ENCODE results near the gene KLF7.

The KLF7 gene

GRCh38 chr2:207165121-207166038 is at the start of gene KLF7:
KLF7 (minus strand) TSS chr2:207165948; CDS start chr2:207165568, 380 bp downstream.
- no peaks in the 10 kb centered on the region for H3K36me3 ChIP-seq (ENCODE audit: low read length)
- H3K9me3 ChIP-seq (ENCODE audit: insufficient read depth, low read length): no peaks in the 10 kb centered on the region
- no peak within 1 kb of the TSS for H3K27ac ChIP-seq (ENCODE audit: low read depth, low read length)
- TF ChIP-seq CTCF (IDR thresholded peaks at IDR 0.05; ENCODE audit: insufficient read depth, low read length, poor library complexity, severe bottlenecking): no peak
- no peak for TF ChIP-seq EZH2phosphoT487 (conservative IDR thresholded peaks at IDR 0.05; ENCODE audit: low read length)
- no peaks in the 10 kb centered on the region for H3K27me3 ChIP-seq (ENCODE audit: low read length)
- no peak within 1 kb of the TSS for H3K4me3 ChIP-seq (ENCODE audit: insufficient read depth, low read length, poor library complexity, severe bottlenecking)
- no peaks in the 10 kb centered on the region for H3K79me2 ChIP-seq (ENCODE audit: insufficient read depth, low read length)
- H3F3A ChIP-seq (ENCODE audit: insufficient read depth): no peaks in the 10 kb centered on the region
- H3K9me2 ChIP-seq (replicated peaks; ENCODE audit: insufficient read depth, low read length): no peaks in the 10 kb centered on the region
- no peak within 1 kb of the TSS for H3K9ac ChIP-seq (ENCODE audit: low read length)
- H4K20me1 ChIP-seq (ENCODE audit: low read depth, low read length): no peaks in the 10 kb centered on the region
- H3K4me2 ChIP-seq (ENCODE audit: low read depth, low read length, poor library complexity, severe bottlenecking): no peak within 1 kb of the TSS
- H2AFZ ChIP-seq (ENCODE audit: low read depth, low read length, severe bottlenecking): no peak within 1 kb of the TSS

GRCh38 chr2:207215308-207215707 is 49.6 kb upstream of the KLF7 start:
- no peaks in the 10 kb centered on the region for H3K36me3 ChIP-seq (ENCODE audit: low read length)
- H3F3A ChIP-seq (ENCODE audit: insufficient read depth): no peaks in the 10 kb centered on the region
- H3K79me2 ChIP-seq (ENCODE audit: insufficient read depth, low read length): no peaks in the 10 kb centered on the region
- H3K9ac ChIP-seq (ENCODE audit: low read length): no peak overlapping the region
- TF ChIP-seq EZH2phosphoT487 (conservative IDR thresholded peaks at IDR 0.05; ENCODE audit: low read length) (no peak), CTCF (IDR thresholded peaks at IDR 0.05; ENCODE audit: insufficient read depth, low read length, poor library complexity, severe bottlenecking) (no peak)
- no peak overlapping the region for H2AFZ ChIP-seq (ENCODE audit: low read depth, low read length, severe bottlenecking)
- H3K4me3 ChIP-seq (ENCODE audit: insufficient read depth, low read length, poor library complexity, severe bottlenecking): no peak overlapping the region
- no peak overlapping the region for H3K27ac ChIP-seq (ENCODE audit: low read depth, low read length)
- H3K9me2 ChIP-seq (replicated peaks; ENCODE audit: insufficient read depth, low read length): no peaks in the 10 kb centered on the region
- no peaks in the 10 kb centered on the region for H3K9me3 ChIP-seq (ENCODE audit: insufficient read depth, low read length)
- H3K27me3 ChIP-seq (ENCODE audit: low read length): no peaks in the 10 kb centered on the region
- H3K4me2 ChIP-seq (ENCODE audit: low read depth, low read length, poor library complexity, severe bottlenecking): no peak overlapping the region
- no peaks in the 10 kb centered on the region for H4K20me1 ChIP-seq (ENCODE audit: low read depth, low read length)

GRCh38 chr2:207214446-207214845 is 48.7 kb upstream of the KLF7 start:
- H3K9me3 ChIP-seq (ENCODE audit: insufficient read depth, low read length): no peaks in the 10 kb centered on the region
- no peak overlapping the region for H2AFZ ChIP-seq (ENCODE audit: low read depth, low read length, severe bottlenecking)
- H3K4me3 ChIP-seq (ENCODE audit: insufficient read depth, low read length, poor library complexity, severe bottlenecking): no peak overlapping the region
- H3F3A ChIP-seq (ENCODE audit: insufficient read depth): no peaks in the 10 kb centered on the region
- H3K27ac ChIP-seq (ENCODE audit: low read depth, low read length): no peak overlapping the region
- H3K27me3 ChIP-seq (ENCODE audit: low read length): no peaks in the 10 kb centered on the region
- no peak overlapping the region for H3K4me2 ChIP-seq (ENCODE audit: low read depth, low read length, poor library complexity, severe bottlenecking)
- no peak overlapping the region for H3K9ac ChIP-seq (ENCODE audit: low read length)
- H3K36me3 ChIP-seq (ENCODE audit: low read length): no peaks in the 10 kb centered on the region
- H3K79me2 ChIP-seq (ENCODE audit: insufficient read depth, low read length): no peaks in the 10 kb centered on the region
- H4K20me1 ChIP-seq (ENCODE audit: low read depth, low read length): no peaks in the 10 kb centered on the region
- TF ChIP-seq CTCF (IDR thresholded peaks at IDR 0.05; ENCODE audit: insufficient read depth, low read length, poor library complexity, severe bottlenecking): no peak
- no peak for TF ChIP-seq EZH2phosphoT487 (conservative IDR thresholded peaks at IDR 0.05; ENCODE audit: low read length)
- no peaks in the 10 kb centered on the region for H3K9me2 ChIP-seq (replicated peaks; ENCODE audit: insufficient read depth, low read length)
